NCI-H187 treated with DMSO at 0.1 percent for 48 hours (cell line): ENCODE measurements around the gene INF2.
"Not testable (repeated sequence)": the region's sequence is repeated elsewhere in the genome, so short reads cannot be mapped to it uniquely, and the experiment has no call there.

ENCODE experiments used
- DNase-seq: peaks from one replicate; lab custom pipeline; 2025; lab: John Stamatoyannopoulos, UW

Gene INF2

GRCh38 chr14:104689109-104689880, at the start of gene INF2:
Gene INF2 (plus strand): TSS chr14:104689618. CDS start chr14:104701366, 11,748 bp downstream.
- no peak for DNase-seq

GRCh38 chr14:104639885-104640548, 49.4 kb upstream of the INF2 start:
- no peak for DNase-seq

GRCh38 chr14:104640681-104641080, 48.7 kb upstream of the INF2 start:
- no peak for DNase-seq

- DNase-seq: no peak
Observed at GRCh38 chr14:104641753-104642539, 47.5 kb upstream of the INF2 start.

GRCh38 chr14:104642540-104642868, 46.9 kb upstream of the INF2 start:
- no peak for DNase-seq

- no peak for DNase-seq
Observed at GRCh38 chr14:104643306-104643705, 46.1 kb upstream of the INF2 start.

- no peak for DNase-seq
Observed at GRCh38 chr14:104644091-104644635, 45.3 kb upstream of the INF2 start.

GRCh38 chr14:104644656-104645378, 44.6 kb upstream of the INF2 start:
- no peak for DNase-seq

GRCh38 chr14:104647467-104648043, 41.9 kb upstream of the INF2 start:
- no peak for DNase-seq

- DNase-seq: no peak
Observed at GRCh38 chr14:104650057-104650980, 39.1 kb upstream of the INF2 start.

GRCh38 chr14:104650981-104651875, 38.2 kb upstream of the INF2 start:
- DNase-seq: no peak

- no peak for DNase-seq
Observed at GRCh38 chr14:104651876-104652260, 37.5 kb upstream of the INF2 start.

GRCh38 chr14:104652386-104652785, 37.0 kb upstream of the INF2 start:
- DNase-seq: no peak

GRCh38 chr14:104653130-104653920, 36.1 kb upstream of the INF2 start:
- DNase-seq: not testable (repeated sequence)

GRCh38 chr14:104654119-104654518, 35.3 kb upstream of the INF2 start:
- no peak for DNase-seq

- DNase-seq: no peak
Observed at GRCh38 chr14:104655128-104655848, 34.1 kb upstream of the INF2 start.

- no peak for DNase-seq
Observed at GRCh38 chr14:104656014-104656714, 33.3 kb upstream of the INF2 start.
